ENCODE data around the gene PID1.
"Not testable (repeated sequence)": the region's sequence is repeated elsewhere in the genome, so short reads cannot be mapped to it uniquely, and the experiment has no call there.

PID1 gene

DNA sequence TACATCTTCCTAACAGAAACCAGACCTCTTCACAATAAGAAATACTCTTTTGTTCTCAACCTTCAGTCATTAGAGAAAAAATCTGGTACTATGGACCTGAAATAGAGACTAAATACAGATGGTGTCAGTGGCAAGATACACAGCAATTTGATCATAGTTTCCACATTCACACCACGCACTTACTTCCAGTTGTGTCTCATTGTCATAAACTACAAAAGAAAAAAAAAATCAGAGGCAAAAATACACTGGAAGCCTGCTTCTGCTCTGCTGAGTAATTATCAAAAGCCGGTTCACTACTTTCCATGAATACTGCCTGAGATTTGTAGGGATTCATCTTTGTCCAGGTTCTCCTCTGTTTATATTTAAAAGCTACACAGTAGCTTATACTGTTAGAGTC lies 182.6 kb downstream of the PID1 start:
- TF ChIP-seq ZNF274 (IDR thresholded peaks at IDR 0.05; ENCODE audit: low read depth, low read length), result no peak
- H3K4me3 ChIP-seq (ENCODE audit: low read length), result no peak overlapping the region

DNA sequence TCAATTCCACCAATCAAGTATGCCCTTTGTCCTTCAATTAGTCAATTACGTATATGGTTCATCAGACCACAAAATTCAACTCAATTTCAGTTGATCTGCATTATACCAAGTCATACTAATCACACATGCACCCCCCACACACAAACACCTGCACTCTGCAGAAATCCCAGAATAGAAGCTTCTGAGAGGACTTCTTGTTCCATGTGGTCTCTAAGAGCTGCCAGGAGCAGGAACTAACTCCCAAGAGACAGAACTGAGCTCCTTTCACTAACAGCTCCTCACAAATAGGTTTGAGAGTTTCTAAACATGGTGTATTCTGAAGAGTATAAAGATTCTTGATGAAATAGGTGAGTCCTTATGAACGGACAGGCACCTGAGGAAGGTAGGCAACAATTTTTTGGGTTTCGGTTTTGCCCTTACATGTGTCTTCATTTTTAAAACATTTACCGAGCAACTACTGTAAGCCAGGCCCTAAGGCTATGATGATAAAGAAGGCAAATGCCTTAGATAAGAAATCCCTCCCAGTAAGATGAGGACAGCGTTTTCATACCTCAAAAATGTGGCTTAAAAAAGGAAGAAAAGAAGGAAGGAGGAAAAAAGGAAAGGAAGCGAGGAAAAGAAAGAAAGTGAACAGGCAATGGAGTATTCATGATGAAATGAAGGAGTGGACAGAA lies 183.1 kb downstream of the PID1 start:
- no peak for TF ChIP-seq ZNF274 (IDR thresholded peaks at IDR 0.05; ENCODE audit: low read depth, low read length)
- no peak overlapping the region for H3K4me3 ChIP-seq (ENCODE audit: low read length)

DNA sequence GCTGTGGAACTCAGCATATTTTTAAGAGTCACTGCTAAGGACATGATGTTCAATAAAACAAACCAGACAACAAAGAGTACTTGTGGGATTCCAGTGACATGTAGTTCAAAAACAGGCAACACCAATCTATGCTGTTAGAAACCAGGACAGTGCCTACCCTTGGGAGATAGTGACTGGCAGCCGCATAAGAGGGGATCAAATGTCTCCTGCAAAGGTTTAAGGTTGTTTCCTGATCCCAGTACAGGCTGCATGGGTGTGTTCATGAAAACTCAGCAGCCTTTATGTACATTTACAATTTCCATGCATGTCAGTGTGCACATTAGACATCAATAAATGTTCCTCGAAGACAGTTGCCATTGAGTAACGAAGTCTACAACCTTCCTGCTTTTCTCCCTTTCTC lies 183.8 kb downstream of the PID1 start:
- H3K4me3 ChIP-seq (ENCODE audit: low read length), result no peak overlapping the region
- no peak for TF ChIP-seq ZNF274 (IDR thresholded peaks at IDR 0.05; ENCODE audit: low read depth, low read length)

DNA sequence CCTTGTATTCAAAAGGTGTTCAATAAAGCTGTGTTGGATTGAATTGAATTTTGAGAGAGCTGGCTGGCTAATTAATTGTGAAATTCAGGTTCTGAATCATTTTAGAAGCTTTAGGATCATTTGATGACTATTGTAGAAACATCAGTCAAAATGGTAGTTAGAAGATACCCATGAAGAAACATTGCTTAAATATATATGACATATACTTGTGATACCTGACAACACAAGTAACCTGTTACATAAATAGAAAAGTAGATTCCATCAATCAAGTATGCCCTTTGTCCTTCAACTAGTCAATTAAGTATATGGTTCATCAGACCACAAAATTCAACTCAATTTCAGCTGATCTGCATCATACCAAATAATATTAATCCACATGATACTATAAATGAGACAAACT lies 185.6 kb downstream of the PID1 start:
- H3K4me3 ChIP-seq (ENCODE audit: low read length), result no peak overlapping the region
- TF ChIP-seq ZNF274 (IDR thresholded peaks at IDR 0.05; ENCODE audit: low read depth, low read length), result no peak

GRCh38 chr2:229084447-229084846 lies 186.6 kb downstream of the PID1 start:
- TF ChIP-seq ZNF274 (IDR thresholded peaks at IDR 0.05; ENCODE audit: low read depth, low read length), result no peak
- H3K4me3 ChIP-seq (ENCODE audit: low read length), result no peak overlapping the region

DNA sequence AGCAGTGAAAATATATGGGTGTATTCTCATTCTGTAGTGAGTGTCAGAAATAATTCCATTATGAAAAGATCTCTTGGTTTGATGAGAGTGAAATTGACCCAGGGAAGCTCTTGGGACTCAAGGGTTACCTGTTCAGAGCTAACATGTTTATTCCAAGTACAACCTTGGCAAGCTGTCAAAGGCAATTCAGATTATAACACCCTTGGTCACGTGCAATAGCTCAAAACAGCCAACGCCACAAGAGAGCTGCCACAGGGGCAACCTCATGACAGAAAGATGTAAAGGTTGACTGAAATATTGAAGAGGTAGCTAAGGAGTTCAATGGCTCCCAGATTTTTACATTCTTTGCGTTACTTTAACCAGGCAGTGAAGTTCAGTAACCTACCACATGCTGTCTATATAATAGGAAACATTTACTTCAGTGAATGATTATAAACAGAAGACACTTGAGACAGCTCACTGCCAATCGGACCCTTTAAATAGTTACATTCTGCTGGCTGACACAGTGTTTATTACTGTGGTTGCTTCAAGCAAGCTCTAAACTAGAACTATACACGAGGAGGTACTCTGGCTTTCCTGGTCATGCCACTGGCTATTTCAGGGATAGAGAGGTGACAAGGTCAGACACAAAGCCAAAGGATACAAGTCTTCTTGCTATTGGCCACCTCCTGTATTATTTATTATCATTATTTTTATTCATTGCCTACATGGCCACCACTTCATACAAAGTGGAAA lies 187.3 kb downstream of the PID1 start:
- TF ChIP-seq ZNF274 (IDR thresholded peaks at IDR 0.05; ENCODE audit: low read depth, low read length), result no peak
- H3K4me3 ChIP-seq (ENCODE audit: low read length), result no peak overlapping the region

GRCh38 chr2:229081411-229081810 lies 189.7 kb downstream of the PID1 start:
- TF ChIP-seq ZNF274 (IDR thresholded peaks at IDR 0.05; ENCODE audit: low read depth, low read length), result no peak
- H3K4me3 ChIP-seq (ENCODE audit: low read length), result no peak overlapping the region

DNA sequence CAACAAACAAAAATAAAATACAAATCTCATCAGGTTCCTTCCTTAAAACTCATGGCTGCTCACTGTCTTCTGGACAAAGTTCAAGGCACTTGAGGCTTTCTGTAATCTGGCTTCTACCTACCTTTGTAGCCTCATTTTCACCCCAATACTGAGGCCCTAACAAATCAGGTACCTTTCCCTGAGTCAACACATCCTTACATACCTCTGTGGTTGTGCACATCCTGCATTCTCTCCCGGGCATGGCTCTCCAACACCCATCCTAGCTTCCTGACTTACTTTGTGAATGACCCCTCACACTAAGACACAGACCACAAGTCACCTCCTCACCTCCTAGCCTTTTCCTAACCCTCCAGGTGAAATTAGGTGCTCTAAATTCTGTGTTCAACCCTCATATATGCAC lies 190.9 kb downstream of the PID1 start:
- no peak overlapping the region for H3K4me3 ChIP-seq (ENCODE audit: low read length)
- no peak for TF ChIP-seq ZNF274 (IDR thresholded peaks at IDR 0.05; ENCODE audit: low read depth, low read length)

- not testable (repeated sequence) for H3K4me3 ChIP-seq (ENCODE audit: low read length)
Observed at GRCh38 chr2:229076886-229077285, 194.2 kb downstream of the PID1 start.

DNA sequence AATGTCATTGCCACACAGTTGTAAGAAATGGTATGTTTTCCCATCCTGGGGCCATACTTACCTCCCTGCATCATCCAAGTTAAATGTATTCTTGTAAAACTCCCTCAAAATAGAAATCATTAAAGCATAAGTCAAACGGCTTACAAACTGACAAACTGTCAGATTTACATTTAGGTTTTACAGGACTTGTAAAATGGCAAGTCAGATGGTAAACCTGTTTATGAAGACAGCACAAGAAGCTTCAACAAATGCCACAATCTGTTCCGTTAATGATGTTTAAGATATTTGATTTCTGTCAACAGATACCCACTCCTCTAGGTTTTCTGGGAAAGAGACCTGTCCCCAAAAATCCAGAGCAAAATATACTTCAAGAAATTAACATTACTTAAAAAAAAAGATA lies 197.2 kb downstream of the PID1 start:
- TF ChIP-seq ZNF274 (IDR thresholded peaks at IDR 0.05; ENCODE audit: low read depth, low read length), result no peak
- H3K4me3 ChIP-seq (ENCODE audit: low read length), result no peak overlapping the region

DNA sequence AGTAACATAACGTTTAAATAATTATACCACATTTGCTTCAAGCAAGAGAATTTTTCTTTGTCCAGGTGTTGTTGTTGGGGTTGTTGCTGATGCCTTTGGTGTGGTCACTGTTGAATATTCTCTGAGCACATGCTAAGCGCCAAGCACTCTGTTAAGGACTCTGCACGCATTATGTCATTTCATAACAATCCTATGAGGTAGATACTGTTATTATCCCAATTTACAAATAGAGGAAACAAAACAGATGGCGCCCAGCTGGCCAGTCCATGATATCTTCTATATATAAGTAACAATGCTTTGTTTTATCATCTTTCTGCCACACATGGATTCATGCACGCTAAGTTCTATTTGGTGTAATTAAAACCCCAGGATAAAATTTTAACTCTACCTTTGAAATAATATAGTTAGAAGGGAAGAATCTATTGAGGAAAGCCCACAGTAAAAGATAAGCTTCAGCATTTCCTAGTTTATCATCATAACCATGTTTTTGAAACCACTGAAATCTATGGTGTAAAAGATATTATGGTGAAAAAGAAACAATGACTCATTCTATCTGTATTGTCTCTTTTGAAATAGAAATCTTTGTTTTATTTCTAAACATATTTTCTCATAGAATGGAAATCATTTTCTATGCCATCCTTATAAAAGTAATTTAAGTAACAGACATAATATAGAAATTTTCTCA lies 199.7 kb downstream of the PID1 start:
- no peak for TF ChIP-seq ZNF274 (IDR thresholded peaks at IDR 0.05; ENCODE audit: low read depth, low read length)
- H3K4me3 ChIP-seq (ENCODE audit: low read length), result no peak overlapping the region

DNA sequence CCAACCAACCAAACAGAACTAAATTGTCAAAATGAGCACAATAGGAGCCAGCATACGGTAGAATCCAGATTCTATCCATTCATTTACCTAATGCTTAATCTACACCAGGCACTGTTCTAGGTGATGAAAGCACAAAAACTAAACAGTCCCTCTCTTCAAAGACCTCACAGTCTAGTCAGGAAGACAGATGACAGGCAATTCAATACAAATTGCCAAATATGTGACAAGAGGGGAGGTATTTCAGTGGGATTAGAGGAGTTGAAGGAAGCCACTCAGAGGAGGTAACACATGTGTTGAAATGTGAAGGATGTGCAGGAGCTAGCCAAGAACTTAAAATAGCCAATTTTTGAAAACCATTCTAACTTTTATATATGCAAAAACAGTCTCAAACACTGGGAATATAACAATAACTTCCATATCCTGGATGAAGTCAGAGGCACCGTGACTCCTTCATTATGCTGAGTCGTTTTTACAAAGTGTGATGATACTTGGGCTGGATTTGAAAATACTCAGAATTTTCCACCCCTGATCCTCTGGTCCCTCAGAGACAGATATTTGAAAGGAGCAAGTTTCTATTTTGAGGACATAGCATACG lies 204.9 kb downstream of the PID1 start:
- H3K4me3 ChIP-seq (ENCODE audit: low read length), result no peak overlapping the region
- no peak for TF ChIP-seq ZNF274 (IDR thresholded peaks at IDR 0.05; ENCODE audit: low read depth, low read length)

DNA sequence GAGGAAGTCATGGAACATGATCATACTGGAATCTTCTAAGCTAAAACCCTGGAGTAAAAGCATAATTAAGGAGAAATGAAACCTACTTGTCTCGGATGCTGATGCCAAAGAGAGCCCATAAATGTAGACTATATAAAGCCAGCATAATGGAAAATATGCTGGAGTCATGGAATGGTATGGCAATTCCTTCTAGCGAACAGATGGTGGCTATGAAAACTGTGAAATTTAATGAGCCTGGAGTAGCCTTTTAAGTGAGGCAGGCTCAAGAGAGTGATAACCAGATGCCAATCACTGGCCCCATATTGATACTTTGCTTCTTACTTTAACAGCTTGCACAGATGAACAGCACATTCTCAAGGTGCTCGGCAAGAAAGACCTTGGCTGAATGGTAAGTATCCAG lies 206.3 kb downstream of the PID1 start:
- no peak for TF ChIP-seq ZNF274 (IDR thresholded peaks at IDR 0.05; ENCODE audit: low read depth, low read length)
- H3K4me3 ChIP-seq (ENCODE audit: low read length), result no peak overlapping the region

GRCh38 chr2:229060147-229060546 lies 210.9 kb downstream of the PID1 start:
- H3K4me3 ChIP-seq (ENCODE audit: low read length), result no peak overlapping the region
- TF ChIP-seq ZNF274 (IDR thresholded peaks at IDR 0.05; ENCODE audit: low read depth, low read length), result no peak

All from GM08714 (cell line).